DND-41 (cell line): ENCODE measurements around the gene FOXD4L1.
"Not testable (repeated sequence)": the region's sequence is repeated elsewhere in the genome, so short reads cannot be mapped to it uniquely, and the experiment has no call there.

Source experiments
- CTCF ChIP-seq: IDR thresholded peaks from 2 replicates; pipeline ENCODE4 v1.5.1; 2012; ENCODE audit warnings: borderline replicate concordance, low read length, moderate library complexity, mild to moderate bottlenecking; ENCODE audit not compliant: poor library complexity, severe bottlenecking; ENCODE audit errors: extremely low read depth
- EZH2 ChIP-seq: IDR thresholded peaks from 3 replicates; pipeline ENCODE4 v1.6.1; 2012; ENCODE audit warnings: borderline replicate concordance, low read depth, mild to moderate bottlenecking, moderate library complexity, low read length, inconsistent platforms; ENCODE audit not compliant: severe bottlenecking

GRCh38 chr2:113465770-113466169 lies 32.7 kb upstream of the FOXD4L1 start:
- not testable (repeated sequence) for TF ChIP-seq CTCF, EZH2
